Esophagus squamous epithelium (tissue), 5 donors: Measurements from ENCODE around the gene PIP4P1. TPM values are rescaled to one million over a fixed set of nuclear protein-coding genes. Genes with fewer than 3 reads are reported as not detected.
A peak's percentile ranks its signal among the peaks of the same experiment; 100 is the strongest.

ENCODE experiments used
- DNase-seq: peaks from one replicate; lab custom pipeline; 2025; lab: John Stamatoyannopoulos, UW
- H3K27ac ChIP-seq, 4 donors: fragments of 200-600 bp; sonication (generic); one replicate each; pipeline ENCODE4 v1.5.1; 2016 to 2019; ENCODE audit warnings: mild to moderate bottlenecking in 1 of 4
- H3K27me3 ChIP-seq, 4 donors: fragments of 200-600 bp; sonication (generic); 1 replicate in 3 of 4; 2 replicates in 1 of 4; pipeline versions ENCODE4 v1.5.1 to v1.6.0; 2017 to 2021; ENCODE audit warnings: antibody characterized with exemption in 1 of 4
- H3K36me3 ChIP-seq, 3 donors: fragments of 200-600 bp; sonication (generic); one replicate each; pipeline ENCODE4 v1.5.1; 2016 to 2019
- H3K4me1 ChIP-seq, 3 donors: fragments of 200-600 bp; sonication (generic); one replicate each; pipeline ENCODE4 v1.5.1; 2017 to 2019
- H3K4me3 ChIP-seq, 4 donors: fragments of 200-600 bp; sonication (generic); 1 replicate in 3 of 4; 2 replicates in 1 of 4; pipeline ENCODE4 v1.5.1; 2016 to 2019; ENCODE audit warnings: mild to moderate bottlenecking in 2 of 4, moderate library complexity in 1 of 4
- H3K9me3 ChIP-seq, 3 donors: fragments of 200-600 bp; sonication (generic); one replicate each; pipeline ENCODE4 v1.5.1; 2016 to 2019
- CTCF ChIP-seq, 6 experiments: fragments of 450-650 bp in 4 of 6; fragments of 200-600 bp in 2 of 6; sonication (generic) in 2 of 6; IDR thresholded peaks; one replicate each; pipeline ENCODE4 v1.5.1; 2016 to 2019; ENCODE audit warnings: antibody characterized with exemption in 6 of 6, mild to moderate bottlenecking in 4 of 6, moderate library complexity in 4 of 6
- POLR2A ChIP-seq, 4 donors: fragments of 450-650 bp; IDR thresholded peaks; one replicate each; pipeline ENCODE4 v1.6.1; 2017; ENCODE audit warnings: antibody characterized with exemption in 4 of 4, mild to moderate bottlenecking in 4 of 4, moderate library complexity in 3 of 4
- WGBS, 2 donors: methylation state at CpG; one replicate each; pipeline ENCODE4 v1.1.5; 2018; 5-methylcytosine and 5-hydroxymethylcytosine counted together
- intact Hi-C: fragments of 100-400 bp; cut with DNase I; formaldehyde crosslinking; loops from one replicate; pipeline ENCODE4 v1.15.0; 2022
- total RNA-seq, 4 donors: library from RNA; depleted of rRNA; stranded (reverse); fragments of >200 nt; gene quantifications; one replicate each; pipeline ENCODE4 v1.1.0, GENCODE V29; 2016
- donor health status: DM: yes; HTN: yes; CAD: no.

PIP4P1 gene
- total RNA-seq, 4 donors from 2014 or later: 15.8 to 25.7 (median 19.1) TPM

GRCh38 chr14:20419419-20419818, 41.8 kb downstream of the PIP4P1 start:
- Histone ChIP-seq H3K9me3 (no peaks in the 10 kb centered on the region), H3K27ac (no peak overlapping the region), H3K4me3 (no peak overlapping the region), H3K27me3 (no peaks in the 10 kb centered on the region), H3K4me1 (peaks cover 0 to 12% (median 0%) of the 10 kb centered on the region in 3 donors), H3K36me3 (no peaks in the 10 kb centered on the region)
- WGBS, 2 donors: 56 to 100% methylated on average over 1 of the region's 1 CpG
- DNase-seq: no peak
- no peak for TF ChIP-seq CTCF (IDR thresholded peaks at IDR 0.05)
- TF ChIP-seq POLR2A (IDR thresholded peaks at IDR 0.05): no peak
- intact Hi-C loops: loop anchor here (10.0 kb wide), 1 partner anchor 75 kb away; the partner anchor contains the start of gene PARP2

GRCh38 chr14:20418501-20418909, 42.7 kb downstream of the PIP4P1 start:
- Histone ChIP-seq H3K36me3 (no peaks in the 10 kb centered on the region), H3K4me3 (no peak overlapping the region), H3K27ac (no peak overlapping the region), H3K4me1 (peaks cover 0 to 21% (median 5%) of the 10 kb centered on the region in 3 donors), H3K27me3 (no peaks in the 10 kb centered on the region), H3K9me3 (no peaks in the 10 kb centered on the region)
- intact Hi-C loops: loop anchor here (10.0 kb wide), 1 partner anchor 74 kb away; the partner anchor contains the start of gene PARP2
- DNase-seq: no peak
- TF ChIP-seq CTCF (IDR thresholded peaks at IDR 0.05): no peak
- WGBS, 2 donors: 83 to 85% methylated on average over 2 of the region's 2 CpGs

- intact Hi-C loops: loop anchor here (10.0 kb wide), 1 partner anchor 73 kb away; the partner anchor contains the start of gene PARP2
Measured at GRCh38 chr14:20417250-20418186, 43.7 kb downstream of the PIP4P1 start.

GRCh38 chr14:20416223-20416622, 45.0 kb downstream of the PIP4P1 start:
- no peak for TF ChIP-seq POLR2A (IDR thresholded peaks at IDR 0.05)
- TF ChIP-seq CTCF (IDR thresholded peaks at IDR 0.05): no peak
- Histone ChIP-seq H3K27me3 (no peaks in the 10 kb centered on the region), H3K4me1 (peaks cover 0 to 34% (median 10%) of the 10 kb centered on the region in 3 donors), H3K36me3 (no peaks in the 10 kb centered on the region), H3K27ac (no peak overlapping the region), H3K9me3 (no peaks in the 10 kb centered on the region), H3K4me3 (no peak overlapping the region)
- intact Hi-C loops: loop anchor here (10.0 kb wide), 1 partner anchor 71 kb away; the partner anchor contains the start of gene PARP2
- no peak for DNase-seq
- 87 to 91% methylated on average over 2 of the region's 2 CpGs for WGBS, 2 donors

More at GRCh38 chr14:20417250-20418186, 43.7 kb downstream of the PIP4P1 start:
- TF ChIP-seq CTCF (IDR thresholded peaks at IDR 0.05) (no peak), POLR2A (IDR thresholded peaks at IDR 0.05) (no peak)
- Histone ChIP-seq H3K27ac (no peak overlapping the region), H3K36me3 (no peaks in the 10 kb centered on the region), H3K27me3 (no peaks in the 10 kb centered on the region), H3K4me1 (peaks cover 0 to 21% (median 5%) of the 10 kb centered on the region in 3 donors), H3K9me3 (no peaks in the 10 kb centered on the region), H3K4me3 (no peak overlapping the region)
- no peak for DNase-seq
- 59 to 70% methylated on average over 6 to 7 of the region's 7 CpGs for WGBS, 2 donors

GRCh38 chr14:20415782-20416206, 45.4 kb downstream of the PIP4P1 start:
- peak in 5 of 6 experiments; percentile 45 to 57 (median 47) for TF ChIP-seq CTCF (IDR thresholded peaks at IDR 0.05)
- TF ChIP-seq POLR2A (IDR thresholded peaks at IDR 0.05): no peak

More at GRCh38 chr14:20415782-20416206, 45.4 kb downstream of the PIP4P1 start:
- intact Hi-C loops: loop anchor here (10.0 kb wide), 1 partner anchor 71 kb away; the partner anchor contains the start of gene PARP2
- 42 to 43% methylated on average over 3 of the region's 3 CpGs for WGBS, 2 donors
- no peaks in the 10 kb centered on the region for H3K36me3 ChIP-seq
- H3K27ac ChIP-seq: no peak overlapping the region
- H3K9me3 ChIP-seq: no peaks in the 10 kb centered on the region
- H3K4me3 ChIP-seq: no peak overlapping the region
- no peak for DNase-seq
- peaks cover 0 to 35% (median 10%) of the 10 kb centered on the region in 3 donors for H3K4me1 ChIP-seq
- no peaks in the 10 kb centered on the region for H3K27me3 ChIP-seq
